ENCODE results near the gene CX3CL1.
A peak's percentile ranks its signal among the peaks of the same experiment; 100 is the strongest.

The CX3CL1 gene

DNA sequence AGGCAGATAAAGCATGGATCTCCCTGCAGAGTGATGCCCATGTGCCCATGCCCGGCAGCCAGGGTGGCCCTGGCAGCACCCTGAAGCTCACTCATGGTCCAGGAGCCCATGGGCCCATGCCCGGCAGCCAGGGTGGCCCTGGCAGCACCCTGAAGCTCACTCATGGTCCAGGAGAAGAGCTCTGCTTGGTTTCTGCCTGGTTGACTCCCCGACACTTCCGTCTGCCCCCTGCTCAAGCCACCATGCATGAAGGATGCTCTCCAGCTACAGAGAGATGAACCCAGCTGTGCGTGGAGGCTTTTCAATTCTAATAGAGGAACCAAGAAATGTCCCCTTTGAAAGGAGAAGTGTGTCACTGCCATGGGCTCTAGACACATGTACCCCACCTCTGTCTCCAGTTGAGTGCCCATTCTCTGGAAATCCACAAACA, 41.0 kb downstream of the CX3CL1 start:
- Histone ChIP-seq H2BK120ac (ENCODE audit: insufficient read depth, low read length, poor library complexity) (no peak overlapping the region), H4K12ac (ENCODE audit: low read depth, low read length) (no peak overlapping the region), H3K14ac (ENCODE audit: low read length) (no peak overlapping the region), H3K23ac (ENCODE audit: low read length) (no peak overlapping the region), H3K4me2 (ENCODE audit: low read length) (no peak overlapping the region), H3K18ac (ENCODE audit: low read length) (no peak overlapping the region), H2AFZ (ENCODE audit: insufficient read depth, low read length, poor library complexity) (no peak overlapping the region), H3K79me1 (ENCODE audit: low read length) (peaks cover 16% of the 10 kb centered on the region), H3K4ac (ENCODE audit: low read depth, low read length) (no peak overlapping the region), H2AK5ac (ENCODE audit: low read length) (no peak overlapping the region), H3K36me3 (ENCODE audit: control insufficient read depth in 1 of 2, insufficient read depth in 2 of 2, low read length in 2 of 2) (no peaks in the 10 kb centered on the region), H3K27me3 (ENCODE audit: insufficient read depth, low read length) (no peaks in the 10 kb centered on the region), H3K9me3 (ENCODE audit: insufficient read depth, low read depth, low read length) (peaks cover 2% of the 10 kb centered on the region), H3K9ac (ENCODE audit: low read length) (no peak overlapping the region), H4K8ac (ENCODE audit: low read depth, low read length) (no peak overlapping the region), H4K91ac (ENCODE audit: low read depth, low read length) (no peak overlapping the region), H3K4me1 (ENCODE audit: control insufficient read depth in 1 of 2, insufficient read depth in 2 of 2, low read length in 2 of 2) (peaks cover 11 to 15% of the 10 kb centered on the region in 2 experiments), H3K4me3 (ENCODE audit: low read depth, low read length) (no peak overlapping the region), H3K79me2 (ENCODE audit: control insufficient read depth, insufficient read depth, low read length, poor library complexity) (peaks cover 2% of the 10 kb centered on the region), H2BK5ac (ENCODE audit: low read depth, low read length, poor library complexity) (no peak overlapping the region), H3K27ac (ENCODE audit: low read depth, low read length) (no peak overlapping the region), H2BK12ac (ENCODE audit: low read length) (no peak overlapping the region)
- no CpG with 5 or more reads among the region's 5 CpGs for WGBS (ENCODE audit: extremely low coverage, insufficient coverage, insufficient read length)
- no peak for DNase-seq

- Histone ChIP-seq H3K79me1 (ENCODE audit: low read length) (peaks cover 18% of the 10 kb centered on the region), H2BK120ac (ENCODE audit: insufficient read depth, low read length, poor library complexity) (no peak overlapping the region), H3K79me2 (ENCODE audit: control insufficient read depth, insufficient read depth, low read length, poor library complexity) (peaks cover 2% of the 10 kb centered on the region), H4K91ac (ENCODE audit: low read depth, low read length) (no peak overlapping the region), H3K18ac (ENCODE audit: low read length) (no peak overlapping the region), H3K4me1 (ENCODE audit: control insufficient read depth in 1 of 2, insufficient read depth in 2 of 2, low read length in 2 of 2) (peaks cover 13 to 15% of the 10 kb centered on the region in 2 experiments), H2BK12ac (ENCODE audit: low read length) (no peak overlapping the region), H3K9ac (ENCODE audit: low read length) (no peak overlapping the region), H3K14ac (ENCODE audit: low read length) (no peak overlapping the region), H3K27me3 (ENCODE audit: insufficient read depth, low read length) (no peaks in the 10 kb centered on the region), H3K27ac (ENCODE audit: low read depth, low read length) (no peak overlapping the region), H2BK5ac (ENCODE audit: low read depth, low read length, poor library complexity) (no peak overlapping the region), H3K9me3 (ENCODE audit: insufficient read depth, low read depth, low read length) (peaks cover 2% of the 10 kb centered on the region), H3K36me3 (ENCODE audit: control insufficient read depth in 1 of 2, insufficient read depth in 2 of 2, low read length in 2 of 2) (no peaks in the 10 kb centered on the region), H3K4me2 (ENCODE audit: low read length) (no peak overlapping the region), H4K8ac (ENCODE audit: low read depth, low read length) (no peak overlapping the region), H2AFZ (ENCODE audit: insufficient read depth, low read length, poor library complexity) (no peak overlapping the region), H3K4me3 (ENCODE audit: low read depth, low read length) (no peak overlapping the region), H3K4ac (ENCODE audit: low read depth, low read length) (no peak overlapping the region), H3K23ac (ENCODE audit: low read length) (no peak overlapping the region), H2AK5ac (ENCODE audit: low read length) (no peak overlapping the region), H4K12ac (ENCODE audit: low read depth, low read length) (no peak overlapping the region)
- WGBS (ENCODE audit: extremely low coverage, insufficient coverage, insufficient read length) = no CpG with 5 or more reads among the region's 7 CpGs
- no peak for DNase-seq
These were observed 41.4 kb downstream of the CX3CL1 start for GRCh38 chr16:57413733-57414132.

- H2BK120ac ChIP-seq (ENCODE audit: insufficient read depth, low read length, poor library complexity) = peak overlapping the region; percentile 88
- no CpG with 5 or more reads among the region's 16 CpGs for WGBS (ENCODE audit: extremely low coverage, insufficient coverage, insufficient read length)
- no peak overlapping the region for H3K4me2 ChIP-seq (ENCODE audit: low read length)
- no peak overlapping the region for H2AFZ ChIP-seq (ENCODE audit: insufficient read depth, low read length, poor library complexity)
- no peaks in the 10 kb centered on the region for H3K9me3 ChIP-seq (ENCODE audit: insufficient read depth, low read depth, low read length)
- no peak for DNase-seq
- H3K79me1 ChIP-seq (ENCODE audit: low read length) = peaks cover 22% of the 10 kb centered on the region
- no peak overlapping the region for H3K23ac ChIP-seq (ENCODE audit: low read length)
- peaks cover 2% of the 10 kb centered on the region for H3K79me2 ChIP-seq (ENCODE audit: control insufficient read depth, insufficient read depth, low read length, poor library complexity)
- peak overlapping the region; percentile 62 for H2BK12ac ChIP-seq (ENCODE audit: low read length)
- H3K4me1 ChIP-seq (ENCODE audit: control insufficient read depth in 1 of 2, insufficient read depth in 2 of 2, low read length in 2 of 2) = peaks cover 10 to 16% of the 10 kb centered on the region in 2 experiments
- peak overlapping the region; percentile 85 for H2AK5ac ChIP-seq (ENCODE audit: low read length)
- no peaks in the 10 kb centered on the region for H3K27me3 ChIP-seq (ENCODE audit: insufficient read depth, low read length)
- H4K12ac ChIP-seq (ENCODE audit: low read depth, low read length) = no peak overlapping the region
- H4K91ac ChIP-seq (ENCODE audit: low read depth, low read length) = peak overlapping the region; percentile 90
- no peak overlapping the region for H2BK5ac ChIP-seq (ENCODE audit: low read depth, low read length, poor library complexity)
- H4K8ac ChIP-seq (ENCODE audit: low read depth, low read length) = peak overlapping the region; percentile 94
- peak overlapping the region; percentile 4 for H3K18ac ChIP-seq (ENCODE audit: low read length)
- peak overlapping the region; percentile 86 for H3K14ac ChIP-seq (ENCODE audit: low read length)
- no peak overlapping the region for H3K4ac ChIP-seq (ENCODE audit: low read depth, low read length)
- no peak overlapping the region for H3K27ac ChIP-seq (ENCODE audit: low read depth, low read length)
- H3K4me3 ChIP-seq (ENCODE audit: low read depth, low read length) = no peak overlapping the region
- no peaks in the 10 kb centered on the region for H3K36me3 ChIP-seq (ENCODE audit: control insufficient read depth in 1 of 2, insufficient read depth in 2 of 2, low read length in 2 of 2)
- H3K9ac ChIP-seq (ENCODE audit: low read length) = no peak overlapping the region
These were observed 43.8 kb downstream of the CX3CL1 start for GRCh38 chr16:57416084-57416483.

- Histone ChIP-seq H2AK5ac (ENCODE audit: low read length) (peak overlapping the region; percentile 8), H2AFZ (ENCODE audit: insufficient read depth, low read length, poor library complexity) (no peak overlapping the region), H4K12ac (ENCODE audit: low read depth, low read length) (no peak overlapping the region), H3K4me2 (ENCODE audit: low read length) (no peak overlapping the region), H2BK120ac (ENCODE audit: insufficient read depth, low read length, poor library complexity) (no peak overlapping the region), H3K9me3 (ENCODE audit: insufficient read depth, low read depth, low read length) (no peaks in the 10 kb centered on the region), H3K79me2 (ENCODE audit: control insufficient read depth, insufficient read depth, low read length, poor library complexity) (peaks cover 2% of the 10 kb centered on the region), H2BK5ac (ENCODE audit: low read depth, low read length, poor library complexity) (no peak overlapping the region), H3K4me3 (ENCODE audit: low read depth, low read length) (no peak overlapping the region), H4K8ac (ENCODE audit: low read depth, low read length) (no peak overlapping the region), H3K9ac (ENCODE audit: low read length) (no peak overlapping the region), H3K27me3 (ENCODE audit: insufficient read depth, low read length) (no peaks in the 10 kb centered on the region), H3K27ac (ENCODE audit: low read depth, low read length) (peak overlapping the region; percentile 53), H3K36me3 (ENCODE audit: control insufficient read depth in 1 of 2, insufficient read depth in 2 of 2, low read length in 2 of 2) (no peaks in the 10 kb centered on the region), H4K91ac (ENCODE audit: low read depth, low read length) (peak overlapping the region; percentile 21), H3K14ac (ENCODE audit: low read length) (no peak overlapping the region), H3K4me1 (ENCODE audit: control insufficient read depth in 1 of 2, insufficient read depth in 2 of 2, low read length in 2 of 2) (peaks cover 10 to 16% of the 10 kb centered on the region in 2 experiments), H3K79me1 (ENCODE audit: low read length) (peaks cover 22% of the 10 kb centered on the region), H3K18ac (ENCODE audit: low read length) (no peak overlapping the region), H3K23ac (ENCODE audit: low read length) (no peak overlapping the region), H2BK12ac (ENCODE audit: low read length) (peak overlapping the region; percentile 7), H3K4ac (ENCODE audit: low read depth, low read length) (no peak overlapping the region)
- DNase-seq = no peak
- no CpG with 5 or more reads among the region's 6 CpGs for WGBS (ENCODE audit: extremely low coverage, insufficient coverage, insufficient read length)
These were observed 47.2 kb downstream of the CX3CL1 start for GRCh38 chr16:57419506-57419905.
